Smooth muscle cell (in vitro differentiated cells): ENCODE measurements around the gene PTPN13. TPM values are rescaled to one million over a fixed set of nuclear protein-coding genes. Genes with fewer than 3 reads are reported as not detected.
A peak's percentile ranks its signal among the peaks of the same experiment; 100 is the strongest.

Source experiments
- DNase-seq: peaks from one replicate; lab custom pipeline; 2025; ENCODE audit not compliant: unreplicated experiment; lab: John Stamatoyannopoulos, UW
- H2AFZ ChIP-seq: fragments of 200-600 bp; sonication (generic); 2 replicates; pipeline ENCODE4 v1.6.0; 2016; ENCODE audit warnings: antibody characterized with exemption, low read depth, mild to moderate bottlenecking
- H3F3A ChIP-seq: fragments of 200-600 bp; sonication (generic); 2 replicates; pipeline ENCODE4 v1.6.0; 2017; ENCODE audit warnings: antibody characterized with exemption, low read depth
- H3K27ac ChIP-seq: fragments of 200-600 bp; sonication (generic); 2 replicates; pipeline ENCODE4 v1.5.1; 2016; ENCODE audit warnings: low read depth, mild to moderate bottlenecking
- H3K27me3 ChIP-seq: fragments of 200-600 bp; sonication (generic); 2 replicates; pipeline ENCODE4 v1.6.1; 2016; ENCODE audit warnings: low read depth, mild to moderate bottlenecking
- H3K36me3 ChIP-seq: fragments of 200-600 bp; sonication (generic); 2 replicates; pipeline ENCODE4 v1.5.1; 2016; ENCODE audit warnings: low read depth
- H3K4me1 ChIP-seq: fragments of 200-600 bp; sonication (generic); 2 replicates; pipeline ENCODE4 v1.5.1; 2016; ENCODE audit warnings: low read depth
- H3K4me2 ChIP-seq: fragments of 200-600 bp; sonication (generic); 2 replicates; pipeline ENCODE4 v1.6.0; 2016; ENCODE audit warnings: mild to moderate bottlenecking
- H3K4me3 ChIP-seq: fragments of 200-600 bp; sonication (generic); 2 replicates; pipeline ENCODE4 v1.5.1; 2016; ENCODE audit warnings: mild to moderate bottlenecking
- H3K79me2 ChIP-seq: fragments of 200-600 bp; sonication (generic); 2 replicates; pipeline ENCODE4 v1.6.0; 2016; ENCODE audit warnings: low read depth, mild to moderate bottlenecking
- H3K9ac ChIP-seq: fragments of 200-600 bp; sonication (generic); 2 replicates; pipeline ENCODE4 v1.6.0; 2016; ENCODE audit warnings: low read depth
- H3K9me3 ChIP-seq: fragments of 200-600 bp; sonication (generic); replicated peaks from 2 replicates; pipeline ENCODE4 v1.5.1; 2016; ENCODE audit warnings: low read depth
- H4K20me1 ChIP-seq: fragments of 200-600 bp; sonication (generic); 2 replicates; pipeline ENCODE4 v1.6.0; 2016; ENCODE audit warnings: low read depth
- CTCF ChIP-seq: fragments of 200-600 bp; sonication (generic); IDR thresholded peaks from 2 replicates; pipeline ENCODE4 v1.5.1; 2017; ENCODE audit warnings: borderline replicate concordance, mild to moderate bottlenecking, antibody characterized with exemption; ENCODE audit not compliant: insufficient read depth, poor library complexity, severe bottlenecking
- WGBS: methylation state at CpG from one replicate; pipeline ENCODE4 v1.1.7; 2016; ENCODE audit warnings: low lambda C conversion rate; 5-methylcytosine and 5-hydroxymethylcytosine counted together
- polyA plus RNA-seq: library from polyadenylated mRNA; unstranded; fragments of >200 nt; fragmentation: Nextera tagmentation; extraction: Ambion mirVana; gene quantifications from 2 replicates; pipeline ENCODE4 v1.2.1, GENCODE V29; 2016
- total RNA-seq: library from RNA; depleted of rRNA; stranded (reverse); fragments of >200 nt; gene quantifications from 2 replicates; pipeline ENCODE4 v1.2.3, GENCODE V29; 2014

The PTPN13 gene
- total RNA-seq (52.9 and 62.2 TPM in 2 replicates), polyA plus RNA-seq (13.8 and 14.9 TPM in 2 replicates)

- Histone ChIP-seq H2AFZ (peak within 1 kb of the TSS; percentile 95), H3K27ac (peak within 1 kb of the TSS; percentile 96), H3K4me2 (peak within 1 kb of the TSS; percentile 92), H3K9me3 (no peaks in the 10 kb centered on the region), H3F3A (peaks cover 14% of the 10 kb centered on the region), H3K36me3 (no peaks in the 10 kb centered on the region), H3K27me3 (no peaks in the 10 kb centered on the region), H4K20me1 (peaks cover 21% of the 10 kb centered on the region), H3K79me2 (peaks cover 36% of the 10 kb centered on the region), H3K9ac (peak within 1 kb of the TSS; percentile 90), H3K4me1 (peaks cover 48% of the 10 kb centered on the region), H3K4me3 (peak within 1 kb of the TSS; percentile 91)
- TF ChIP-seq CTCF: no peak
- peak; percentile 96 for DNase-seq
- 1% methylated on average over 60 of the region's 60 CpGs for WGBS
Observed at GRCh38 chr4:86593688-86594558, at the start of gene PTPN13. PTPN13 (plus strand) TSS chr4:86594315; CDS start chr4:86635257, 40,942 bp downstream.

GRCh38 chr4:86547140-86547539, 47.0 kb upstream of the PTPN13 start:
- no peak for TF ChIP-seq CTCF
- Histone ChIP-seq H3K4me2 (no peak overlapping the region), H3K79me2 (no peaks in the 10 kb centered on the region), H3K9me3 (no peaks in the 10 kb centered on the region), H3K36me3 (no peaks in the 10 kb centered on the region), H3F3A (no peaks in the 10 kb centered on the region), H3K9ac (no peak overlapping the region), H3K27ac (no peak overlapping the region), H3K4me3 (no peak overlapping the region), H2AFZ (no peak overlapping the region), H4K20me1 (no peaks in the 10 kb centered on the region), H3K27me3 (no peaks in the 10 kb centered on the region), H3K4me1 (peaks cover 29% of the 10 kb centered on the region)
- no peak for DNase-seq
- 97% methylated on average over 15 of the region's 22 CpGs for WGBS

- Histone ChIP-seq H2AFZ (no peak overlapping the region), H3K36me3 (no peaks in the 10 kb centered on the region), H3K9me3 (no peaks in the 10 kb centered on the region), H3K4me1 (peaks cover 9% of the 10 kb centered on the region), H3F3A (no peaks in the 10 kb centered on the region), H3K9ac (no peak overlapping the region), H3K27ac (no peak overlapping the region), H3K4me3 (no peak overlapping the region), H3K79me2 (no peaks in the 10 kb centered on the region), H3K4me2 (no peak overlapping the region), H4K20me1 (no peaks in the 10 kb centered on the region), H3K27me3 (no peaks in the 10 kb centered on the region)
- WGBS: 88% methylated on average over 4 of the region's 4 CpGs
- DNase-seq: no peak
- TF ChIP-seq CTCF: no peak
Observed at GRCh38 chr4:86549163-86549788, 44.8 kb upstream of the PTPN13 start.
